Activated naive CD4-positive, alpha-beta T cell treated with anti-CD3 and anti-CD28 coated beads, Interleukin-2, amount 50 U/mL, for 72 hours (primary cell): Measurements from ENCODE around the gene ABCC4. TPM values are rescaled to one million over a fixed set of nuclear protein-coding genes. Genes with fewer than 3 reads are reported as not detected.
"Not testable (repeated sequence)": the region's sequence is repeated elsewhere in the genome, so short reads cannot be mapped to it uniquely, and the experiment has no call there.

Experiments used
- ATAC-seq, 2 donors: fragments of 150-1000 bp; cut with Tn5 transposase; 2 replicates each; pipeline ENCODE4 v1.10.0; 2021; ENCODE audit warnings: mild to moderate bottlenecking in 2 of 2, moderate library complexity in 2 of 2
- DNase-seq, 2 donors: peaks; one replicate each; pipeline ENCODE4 v3.0.0; 2021 to 2022; ENCODE audit warnings: low spot score in 2 of 2
- H3K27ac Mint-ChIP-seq, 2 donors: one replicate each; pipeline ENCODE4 v1.8.0; 2022; ENCODE audit warnings: mild to moderate bottlenecking in 2 of 2, mixed read lengths in 2 of 2
- H3K36me3 Mint-ChIP-seq, 2 donors: one replicate each; pipeline ENCODE4 v1.8.0; 2022; ENCODE audit warnings: mixed read lengths in 2 of 2
- H3K9me3 Mint-ChIP-seq, 2 donors: one replicate each; pipeline ENCODE4 v1.8.0; 2022; ENCODE audit warnings: mixed read lengths in 2 of 2
- total RNA-seq, 2 donors: library from RNA; stranded (reverse); gene quantifications; one replicate each; pipeline ENCODE4 v1.2.3, GENCODE V29; 2022

Gene ABCC4
- total RNA-seq, 2 donors from 2014 or later = 6.2 to 11.2 TPM

- peak overlapping the region; percentile 73 to 74 for H3K27ac Mint-ChIP-seq
- ATAC-seq = peak; percentile 80 to 86
- no peak for DNase-seq
- peaks cover 59 to 64% of the 10 kb centered on the region in 2 donors for H3K36me3 Mint-ChIP-seq
- H3K9me3 Mint-ChIP-seq = peaks cover 10 to 29% of the 10 kb centered on the region in 2 donors
Observed at GRCh38 chr13:95176611-95177259, 124.5 kb downstream of the ABCC4 start.

DNA sequence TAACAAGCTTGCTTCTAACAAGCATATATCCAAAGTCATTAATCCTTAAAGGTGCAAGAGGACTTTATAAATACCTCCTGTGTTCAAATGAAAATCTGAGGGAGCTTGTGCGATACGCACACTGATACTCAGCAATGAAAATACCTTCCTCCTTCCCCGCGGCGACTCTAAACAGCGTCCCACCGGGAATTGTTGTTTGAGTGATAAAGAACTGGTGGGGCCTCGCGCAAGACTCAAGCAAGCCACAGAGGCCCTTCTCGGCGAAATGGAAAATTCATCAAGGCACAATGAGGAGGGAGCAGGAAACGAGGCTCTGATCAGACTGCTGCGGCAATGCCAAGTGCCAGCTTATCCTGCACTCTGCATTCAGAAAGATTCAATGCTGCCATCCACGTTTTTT is 126.7 kb downstream of the ABCC4 start:
- Mint-ChIP-seq H3K36me3 (peaks cover 47 to 49% of the 10 kb centered on the region in 2 donors), H3K9me3 (peaks cover 10 to 13% of the 10 kb centered on the region in 2 donors), H3K27ac (no peak overlapping the region)
- DNase-seq = no peak
- ATAC-seq = no peak

DNA sequence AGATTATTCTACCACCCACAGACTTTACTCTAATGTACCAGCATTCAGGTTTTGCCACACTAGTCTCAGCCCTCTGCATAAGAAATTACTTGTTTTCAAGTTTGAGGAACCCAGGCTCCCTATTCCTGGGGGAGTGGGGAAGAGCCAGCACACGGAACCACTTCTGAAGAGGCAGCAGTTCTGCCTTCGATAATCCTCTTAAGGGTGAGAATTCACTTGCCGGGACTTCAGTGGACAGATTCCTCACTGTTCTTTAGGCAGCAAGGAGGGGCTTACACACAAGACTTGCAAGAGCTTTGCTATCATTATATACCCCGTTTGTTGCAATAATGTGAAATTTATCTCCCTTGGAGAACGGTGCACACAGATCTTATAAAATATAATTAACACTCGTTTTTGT is 133.1 kb downstream of the ABCC4 start:
- Mint-ChIP-seq H3K9me3 (no peaks in the 10 kb centered on the region), H3K36me3 (peaks cover 18 to 38% of the 10 kb centered on the region in 2 donors), H3K27ac (peak overlapping the region in 1 of 2 donors; percentile 79)
- DNase-seq (no peak), ATAC-seq (no peak)

- not testable (repeated sequence) for H3K27ac Mint-ChIP-seq, DNase-seq, ATAC-seq, H3K9me3 Mint-ChIP-seq
- H3K36me3 Mint-ChIP-seq = peaks cover 13 to 32% of the 10 kb centered on the region in 2 donors
Observed at GRCh38 chr13:95167003-95167402, 134.2 kb downstream of the ABCC4 start.

GRCh38 chr13:95164830-95165229 is 136.4 kb downstream of the ABCC4 start:
- no peak for DNase-seq
- ATAC-seq = no peak
- Mint-ChIP-seq H3K36me3 (peaks cover 5 to 28% of the 10 kb centered on the region in 2 donors), H3K9me3 (no peaks in the 10 kb centered on the region), H3K27ac (no peak overlapping the region)

- DNase-seq (no peak), ATAC-seq (no peak)
- Mint-ChIP-seq H3K9me3 (no peaks in the 10 kb centered on the region), H3K27ac (no peak overlapping the region), H3K36me3 (peaks cover 0 to 14% of the 10 kb centered on the region in 2 donors)
Observed at GRCh38 chr13:95160112-95160906, 140.9 kb downstream of the ABCC4 start.

DNA sequence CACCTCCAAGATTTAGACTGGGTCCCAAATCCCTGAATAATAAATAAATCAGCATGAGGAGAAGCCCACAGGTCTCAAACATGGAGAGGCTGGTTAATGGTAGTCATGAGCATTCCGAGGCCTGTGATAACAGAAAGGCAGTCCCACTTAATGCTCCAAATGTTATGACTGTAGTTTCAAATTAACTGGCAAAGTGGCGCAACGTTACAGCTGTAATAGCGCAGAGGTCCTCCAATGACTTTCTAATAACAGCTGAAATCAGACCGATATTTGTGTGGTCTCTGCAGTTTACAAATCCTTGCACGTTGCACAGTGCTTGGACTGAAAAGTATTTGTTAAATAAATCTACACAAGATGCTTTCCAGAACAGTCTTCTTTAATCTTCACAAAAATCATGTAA is 141.8 kb downstream of the ABCC4 start:
- no peak for DNase-seq

DNA sequence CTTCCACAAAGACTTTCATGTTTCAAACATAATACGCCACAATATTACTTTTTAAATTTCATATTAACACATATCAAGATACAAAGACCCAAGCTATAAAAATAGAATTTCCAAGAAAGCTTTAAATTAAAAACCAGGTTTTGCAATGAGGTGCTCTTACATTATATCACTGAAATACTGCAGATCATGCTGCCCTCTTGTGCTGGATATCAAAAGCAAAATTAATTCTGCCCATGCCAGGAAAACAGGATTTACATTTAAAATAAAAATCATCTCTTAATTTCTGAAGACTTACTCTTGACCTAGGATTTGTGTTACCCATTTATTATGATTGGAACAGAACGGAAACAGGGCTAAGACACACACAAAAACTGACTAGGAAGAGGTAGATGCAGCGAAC is 145.0 kb downstream of the ABCC4 start:
- no peak for ATAC-seq
- H3K9me3 Mint-ChIP-seq = no peaks in the 10 kb centered on the region
- peak overlapping the region in 1 of 2 donors; percentile 12 for H3K27ac Mint-ChIP-seq
- no peak for DNase-seq
- H3K36me3 Mint-ChIP-seq = peaks cover 9 to 13% of the 10 kb centered on the region in 2 donors

More for the DNA sequence above, 141.8 kb downstream of the ABCC4 start:
- H3K9me3 Mint-ChIP-seq = no peaks in the 10 kb centered on the region
- H3K27ac Mint-ChIP-seq = no peak overlapping the region
- H3K36me3 Mint-ChIP-seq = peaks cover 0 to 8% of the 10 kb centered on the region in 2 donors
- no peak for ATAC-seq

GRCh38 chr13:95155504-95155903 is 145.7 kb downstream of the ABCC4 start:
- no peak for ATAC-seq
- H3K36me3 Mint-ChIP-seq = peaks cover 12 to 13% of the 10 kb centered on the region in 2 donors
- H3K27ac Mint-ChIP-seq = no peak overlapping the region

DNA sequence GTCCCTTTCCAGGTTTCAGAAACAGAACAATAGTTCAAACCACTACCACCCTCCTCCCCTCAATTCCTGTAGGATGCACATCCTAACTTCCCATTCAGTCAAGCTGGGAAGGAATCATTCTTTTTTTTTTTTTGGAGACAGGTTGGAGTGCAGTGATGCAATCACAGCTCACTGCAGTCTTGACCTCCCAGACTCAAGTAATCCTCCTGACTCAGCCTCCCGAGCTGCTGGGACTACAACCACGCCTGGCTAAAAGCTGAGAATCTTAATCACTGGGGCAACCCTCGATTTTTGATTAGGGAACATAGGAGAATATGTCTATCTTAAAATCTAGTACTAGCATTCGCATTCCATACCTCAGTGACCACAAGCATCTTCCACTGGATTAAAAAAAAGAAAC is 146.2 kb downstream of the ABCC4 start:
- DNase-seq = no peak
- H3K9me3 Mint-ChIP-seq = no peaks in the 10 kb centered on the region

More at GRCh38 chr13:95155504-95155903, 145.7 kb downstream of the ABCC4 start:
- DNase-seq = no peak
- no peaks in the 10 kb centered on the region for H3K9me3 Mint-ChIP-seq

DNA sequence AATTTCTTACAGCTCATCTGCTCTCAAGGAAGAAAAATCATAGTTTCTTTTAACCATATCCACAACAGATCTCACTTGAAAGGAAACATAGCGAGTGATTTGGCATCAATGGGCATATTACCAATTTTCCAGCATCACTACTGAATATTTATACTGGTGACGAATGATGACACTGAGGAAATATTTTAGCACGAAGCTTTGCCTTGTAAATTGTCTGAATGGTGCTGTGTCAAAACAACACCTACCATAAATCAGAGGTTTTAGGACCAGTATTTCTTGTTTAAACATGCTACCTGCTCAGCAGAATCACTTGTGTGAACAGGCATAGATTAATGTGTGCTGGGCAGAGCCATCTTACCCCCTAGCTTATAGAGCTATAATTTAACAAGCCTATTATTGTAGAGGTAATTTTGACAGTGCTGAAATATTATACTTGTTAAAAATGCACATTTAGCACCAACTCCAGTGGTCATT is 146.8 kb downstream of the ABCC4 start:
- ATAC-seq = no peak
- DNase-seq = no peak
- peaks cover 9 to 12% of the 10 kb centered on the region in 2 donors for H3K36me3 Mint-ChIP-seq
- no peaks in the 10 kb centered on the region for H3K9me3 Mint-ChIP-seq
- H3K27ac Mint-ChIP-seq = no peak overlapping the region

More for the DNA sequence above, 146.2 kb downstream of the ABCC4 start:
- Mint-ChIP-seq H3K36me3 (peaks cover 11 to 12% of the 10 kb centered on the region in 2 donors), H3K27ac (no peak overlapping the region)
- ATAC-seq = no peak

DNA sequence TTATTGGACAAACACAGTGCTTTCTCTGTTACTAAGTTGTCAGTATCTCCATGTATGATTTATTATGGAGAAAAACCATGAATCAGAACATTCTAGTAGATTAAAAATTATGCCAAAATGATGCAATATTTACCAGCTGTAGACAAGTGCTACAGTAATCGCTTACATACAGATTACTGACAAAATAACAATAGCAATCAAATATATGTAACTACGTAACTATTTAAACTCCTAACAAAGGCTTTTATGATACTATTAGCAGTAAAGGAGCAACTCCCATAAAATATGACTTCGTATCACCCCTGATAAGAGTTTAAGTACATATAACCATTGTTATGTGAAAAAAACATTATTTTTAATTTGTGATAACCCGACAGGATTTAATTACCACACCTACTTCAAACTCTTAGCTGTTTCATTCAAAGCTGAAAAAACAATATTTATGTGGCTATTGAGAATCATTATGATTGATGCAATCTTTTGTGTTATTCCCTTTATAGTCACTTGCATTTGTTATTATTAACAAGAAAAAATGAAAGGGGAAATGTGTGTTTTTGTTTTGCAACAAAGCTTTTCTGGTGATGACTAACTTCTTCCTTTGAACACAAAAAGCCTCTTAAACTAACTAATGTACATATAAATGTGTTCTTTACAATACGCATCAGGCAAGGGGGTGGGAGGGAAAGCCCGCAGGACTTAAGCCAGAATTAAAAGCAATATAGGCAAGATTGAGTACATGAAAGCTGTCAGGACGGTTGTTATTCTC is 147.4 kb downstream of the ABCC4 start:
- DNase-seq (no peak), ATAC-seq (no peak)
- H3K9me3 Mint-ChIP-seq = no peaks in the 10 kb centered on the region
- no peak overlapping the region for H3K27ac Mint-ChIP-seq
- H3K36me3 Mint-ChIP-seq = peaks cover 9 to 12% of the 10 kb centered on the region in 2 donors

GRCh38 chr13:95151942-95152587 is 149.2 kb downstream of the ABCC4 start:
- no peaks in the 10 kb centered on the region for H3K9me3 Mint-ChIP-seq
- H3K27ac Mint-ChIP-seq = no peak overlapping the region
- H3K36me3 Mint-ChIP-seq = peaks cover 9 to 12% of the 10 kb centered on the region in 2 donors
- DNase-seq = no peak
- ATAC-seq = no peak

GRCh38 chr13:95150555-95150954 is 150.7 kb downstream of the ABCC4 start:
- Mint-ChIP-seq H3K27ac (no peak overlapping the region), H3K36me3 (peaks cover 4 to 24% of the 10 kb centered on the region in 2 donors), H3K9me3 (no peaks in the 10 kb centered on the region)
- ATAC-seq = peak in 1 of 2 donors; percentile 92
- DNase-seq = no peak

DNA sequence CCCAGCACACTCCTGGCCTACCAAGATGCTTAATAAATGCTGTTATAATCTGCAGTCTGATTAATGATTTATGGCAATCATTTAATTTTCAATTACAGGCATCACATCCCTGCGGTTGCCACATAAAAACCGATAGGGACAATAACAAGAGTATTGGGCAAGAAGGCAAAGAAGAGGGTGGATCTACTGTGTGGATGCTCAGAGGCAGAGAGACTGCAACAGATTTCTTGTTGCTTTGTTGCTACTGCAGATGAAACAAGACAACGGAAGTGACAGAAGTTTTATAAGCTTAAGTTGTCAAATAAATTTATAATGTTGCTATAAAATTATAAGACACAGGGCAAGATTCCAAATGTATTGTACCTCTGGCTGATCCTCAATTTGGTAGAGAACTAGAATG is 154.8 kb downstream of the ABCC4 start:
- ATAC-seq (no peak), DNase-seq (no peak)
- no peak overlapping the region for H3K27ac Mint-ChIP-seq
- peaks cover 0 to 5% of the 10 kb centered on the region in 2 donors for H3K9me3 Mint-ChIP-seq
- peaks cover 15 to 38% of the 10 kb centered on the region in 2 donors for H3K36me3 Mint-ChIP-seq

GRCh38 chr13:95145587-95145986 is 155.7 kb downstream of the ABCC4 start:
- ATAC-seq (no peak), DNase-seq (no peak)
- Mint-ChIP-seq H3K9me3 (peaks cover 0 to 5% of the 10 kb centered on the region in 2 donors), H3K36me3 (peaks cover 15 to 39% of the 10 kb centered on the region in 2 donors), H3K27ac (no peak overlapping the region)
